ENCODE measurements around the gene HRH3. TPM values are rescaled to one million over a fixed set of nuclear protein-coding genes. Genes with fewer than 3 reads are reported as not detected.
A peak's percentile ranks its signal among the peaks of the same experiment; 100 is the strongest.

The HRH3 gene
- total RNA-seq, 1 donor from 2014 or later: 0.07 TPM

DNA sequence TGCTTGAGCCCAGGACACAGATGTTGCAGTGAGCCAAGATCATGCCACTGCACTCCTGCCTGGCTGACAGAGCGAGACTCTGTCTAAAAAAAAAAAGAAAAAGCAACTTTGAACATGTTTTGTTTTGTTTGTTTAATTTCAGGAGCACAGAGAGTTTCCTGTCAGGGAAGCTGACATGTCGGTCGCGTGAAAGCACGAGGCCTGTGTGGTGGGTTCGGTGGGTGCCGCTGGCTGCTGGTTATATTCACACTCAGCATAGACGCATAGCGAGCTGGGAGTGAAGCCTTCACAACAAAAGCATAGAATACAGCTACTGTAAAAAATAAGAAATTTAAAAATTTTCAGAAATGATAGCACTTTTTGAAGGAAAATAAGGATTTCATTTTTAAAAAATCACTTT, 22.8 kb downstream of the HRH3 start:
- Histone ChIP-seq H3K27ac (ENCODE audit: low read depth, low read length) (no peak overlapping the region), H3K4me1 (ENCODE audit: insufficient read depth, low read length) (no peaks in the 10 kb centered on the region), H3K9me3 (ENCODE audit: insufficient read depth, low read depth, low read length) (no peaks in the 10 kb centered on the region), H3K9ac (ENCODE audit: low read length) (no peak overlapping the region), H3K4me2 (ENCODE audit: low read length) (no peak overlapping the region), H2AFZ (ENCODE audit: low read depth, low read length) (no peak overlapping the region), H3K27me3 (ENCODE audit: insufficient read depth, low read length) (no peaks in the 10 kb centered on the region), H3K36me3 (ENCODE audit: insufficient read depth, low read length) (peaks cover 14% of the 10 kb centered on the region), H3K4me3 (ENCODE audit: insufficient read depth, low read depth, low read length) (no peak overlapping the region), H3K79me2 (ENCODE audit: insufficient read depth, low read length) (peaks cover 4% of the 10 kb centered on the region), H4K20me1 (ENCODE audit: insufficient read depth, low read length) (peaks cover 30% of the 10 kb centered on the region)
- H3K9me3 Mint-ChIP-seq (ENCODE audit: unreplicated experiment): no peaks in the 10 kb centered on the region
- no peaks in the 10 kb centered on the region for H3K4me1 Mint-ChIP-seq (ENCODE audit: low read depth, unreplicated experiment)
- peaks cover 29% of the 10 kb centered on the region for H3K36me3 Mint-ChIP-seq (ENCODE audit: low read depth, unreplicated experiment)
- FAIRE-seq (no peak), DNase-seq (ENCODE audit: low read depth) (no peak)
- no peak for TF ChIP-seq EZH2 (IDR thresholded peaks at IDR 0.05; ENCODE audit: insufficient read depth, low read length)
- no peak overlapping the region for H3K4me3 Mint-ChIP-seq (ENCODE audit: unreplicated experiment)
- H3K27me3 Mint-ChIP-seq (ENCODE audit: low read depth, unreplicated experiment): no peaks in the 10 kb centered on the region
- no peak overlapping the region for H3K27ac Mint-ChIP-seq (ENCODE audit: unreplicated experiment)

DNA sequence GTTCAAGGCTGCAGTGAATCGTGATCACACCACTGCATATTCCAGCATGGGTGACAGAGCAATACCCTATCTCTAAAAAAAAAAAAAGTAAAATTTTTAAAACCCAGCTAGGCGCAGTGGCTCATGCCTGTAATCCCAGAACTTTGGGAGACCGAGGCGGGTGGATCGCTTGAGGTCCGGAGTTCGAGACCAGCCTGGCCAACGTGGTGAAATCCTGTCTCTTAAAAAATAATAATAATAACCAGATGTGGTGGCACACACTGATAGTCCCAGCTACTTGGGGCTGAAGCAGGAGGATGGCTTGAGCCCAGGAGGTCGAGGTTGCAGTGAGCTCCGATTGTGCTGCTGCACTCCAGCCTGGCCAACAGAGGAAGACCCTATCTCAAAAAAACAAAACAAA, 23.8 kb downstream of the HRH3 start:
- peaks cover 30% of the 10 kb centered on the region for H3K36me3 Mint-ChIP-seq (ENCODE audit: low read depth, unreplicated experiment)
- no peak overlapping the region for H3K4me3 ChIP-seq (ENCODE audit: insufficient read depth, low read depth, low read length)
- peaks cover 12% of the 10 kb centered on the region for H3K79me2 ChIP-seq (ENCODE audit: insufficient read depth, low read length)
- FAIRE-seq (no peak), DNase-seq (ENCODE audit: low read depth) (no peak)
- H3K36me3 ChIP-seq (ENCODE audit: insufficient read depth, low read length): peaks cover 14% of the 10 kb centered on the region
- no peaks in the 10 kb centered on the region for H3K9me3 ChIP-seq (ENCODE audit: insufficient read depth, low read depth, low read length)
- H2AFZ ChIP-seq (ENCODE audit: low read depth, low read length): no peak overlapping the region
- no peaks in the 10 kb centered on the region for H3K27me3 ChIP-seq (ENCODE audit: insufficient read depth, low read length)
- H3K4me1 ChIP-seq (ENCODE audit: insufficient read depth, low read length): no peaks in the 10 kb centered on the region
- no peak overlapping the region for H3K4me2 ChIP-seq (ENCODE audit: low read length)
- no peak for TF ChIP-seq EZH2 (IDR thresholded peaks at IDR 0.05; ENCODE audit: insufficient read depth, low read length)
- TF ChIP-seq, protein P1, sequence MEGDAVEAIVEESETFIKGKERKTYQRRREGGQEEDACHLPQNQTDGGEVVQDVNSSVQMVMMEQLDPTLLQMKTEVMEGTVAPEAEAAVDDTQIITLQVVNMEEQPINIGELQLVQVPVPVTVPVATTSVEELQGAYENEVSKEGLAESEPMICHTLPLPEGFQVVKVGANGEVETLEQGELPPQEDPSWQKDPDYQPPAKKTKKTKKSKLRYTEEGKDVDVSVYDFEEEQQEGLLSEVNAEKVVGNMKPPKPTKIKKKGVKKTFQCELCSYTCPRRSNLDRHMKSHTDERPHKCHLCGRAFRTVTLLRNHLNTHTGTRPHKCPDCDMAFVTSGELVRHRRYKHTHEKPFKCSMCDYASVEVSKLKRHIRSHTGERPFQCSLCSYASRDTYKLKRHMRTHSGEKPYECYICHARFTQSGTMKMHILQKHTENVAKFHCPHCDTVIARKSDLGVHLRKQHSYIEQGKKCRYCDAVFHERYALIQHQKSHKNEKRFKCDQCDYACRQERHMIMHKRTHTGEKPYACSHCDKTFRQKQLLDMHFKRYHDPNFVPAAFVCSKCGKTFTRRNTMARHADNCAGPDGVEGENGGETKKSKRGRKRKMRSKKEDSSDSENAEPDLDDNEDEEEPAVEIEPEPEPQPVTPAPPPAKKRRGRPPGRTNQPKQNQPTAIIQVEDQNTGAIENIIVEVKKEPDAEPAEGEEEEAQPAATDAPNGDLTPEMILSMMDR (IDR thresholded peaks at IDR 0.05; ENCODE audit: insufficient read depth, low read depth, low read length): no peak
- no peak overlapping the region for H3K27ac Mint-ChIP-seq (ENCODE audit: unreplicated experiment)
- no peak overlapping the region for H3K9ac ChIP-seq (ENCODE audit: low read length)
- H3K9me3 Mint-ChIP-seq (ENCODE audit: unreplicated experiment): no peaks in the 10 kb centered on the region
- no peaks in the 10 kb centered on the region for H3K4me1 Mint-ChIP-seq (ENCODE audit: low read depth, unreplicated experiment)
- H4K20me1 ChIP-seq (ENCODE audit: insufficient read depth, low read length): peaks cover 33% of the 10 kb centered on the region
- H3K4me3 Mint-ChIP-seq (ENCODE audit: unreplicated experiment): no peak overlapping the region
- H3K27ac ChIP-seq (ENCODE audit: low read depth, low read length): no peak overlapping the region
- H3K27me3 Mint-ChIP-seq (ENCODE audit: low read depth, unreplicated experiment): no peaks in the 10 kb centered on the region

DNA sequence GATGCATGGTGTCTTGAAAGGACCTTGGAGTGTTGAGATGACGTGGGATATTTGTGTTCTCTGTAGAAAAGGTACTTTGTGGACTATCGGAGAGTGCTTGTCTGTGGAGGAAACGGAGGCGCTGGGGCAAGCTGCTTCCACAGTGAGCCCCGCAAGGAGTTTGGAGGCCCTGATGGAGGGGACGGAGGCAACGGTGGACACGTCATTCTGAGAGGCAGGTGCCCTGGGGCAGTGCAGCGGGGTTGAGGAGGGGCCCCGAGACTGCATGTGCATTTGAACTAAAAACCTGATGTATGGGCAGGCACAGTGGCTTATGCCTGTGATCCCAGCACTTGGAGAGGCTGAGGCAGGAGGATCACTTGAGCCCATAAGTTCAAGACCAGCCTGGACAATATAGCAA, 24.3 kb downstream of the HRH3 start:
- no peaks in the 10 kb centered on the region for H3K27me3 Mint-ChIP-seq (ENCODE audit: low read depth, unreplicated experiment)
- no peak overlapping the region for H3K27ac Mint-ChIP-seq (ENCODE audit: unreplicated experiment)
- Histone ChIP-seq H2AFZ (ENCODE audit: low read depth, low read length) (no peak overlapping the region), H3K4me1 (ENCODE audit: insufficient read depth, low read length) (no peaks in the 10 kb centered on the region), H3K4me3 (ENCODE audit: insufficient read depth, low read depth, low read length) (no peak overlapping the region), H3K9ac (ENCODE audit: low read length) (no peak overlapping the region), H3K79me2 (ENCODE audit: insufficient read depth, low read length) (peaks cover 17% of the 10 kb centered on the region), H3K27ac (ENCODE audit: low read depth, low read length) (no peak overlapping the region), H3K27me3 (ENCODE audit: insufficient read depth, low read length) (no peaks in the 10 kb centered on the region), H4K20me1 (ENCODE audit: insufficient read depth, low read length) (peaks cover 39% of the 10 kb centered on the region), H3K4me2 (ENCODE audit: low read length) (no peak overlapping the region), H3K36me3 (ENCODE audit: insufficient read depth, low read length) (peaks cover 14% of the 10 kb centered on the region), H3K9me3 (ENCODE audit: insufficient read depth, low read depth, low read length) (no peaks in the 10 kb centered on the region)
- H3K4me3 Mint-ChIP-seq (ENCODE audit: unreplicated experiment): peak overlapping the region; percentile 23
- no peaks in the 10 kb centered on the region for H3K4me1 Mint-ChIP-seq (ENCODE audit: low read depth, unreplicated experiment)
- peaks cover 30% of the 10 kb centered on the region for H3K36me3 Mint-ChIP-seq (ENCODE audit: low read depth, unreplicated experiment)
- FAIRE-seq (no peak), DNase-seq (ENCODE audit: low read depth) (no peak)
- H3K9me3 Mint-ChIP-seq (ENCODE audit: unreplicated experiment): no peaks in the 10 kb centered on the region
- TF ChIP-seq, protein P1 (IDR thresholded peaks at IDR 0.05; ENCODE audit: insufficient read depth, low read depth, low read length): no peak
- no peak for TF ChIP-seq EZH2 (IDR thresholded peaks at IDR 0.05; ENCODE audit: insufficient read depth, low read length)

All from astrocyte (in vitro differentiated cells and primary cell).